Smooth muscle cell (in vitro differentiated cells): Measurements from ENCODE around the gene INO80. TPM values are rescaled to one million over a fixed set of nuclear protein-coding genes. Genes with fewer than 3 reads are reported as not detected.

Source experiments
- DNase-seq: peaks from one replicate; lab custom pipeline; 2025; ENCODE audit not compliant: unreplicated experiment; lab: John Stamatoyannopoulos, UW
- H2AFZ ChIP-seq: fragments of 200-600 bp; sonication (generic); 2 replicates; pipeline ENCODE4 v1.6.0; 2016; ENCODE audit warnings: antibody characterized with exemption, low read depth, mild to moderate bottlenecking
- H3F3A ChIP-seq: fragments of 200-600 bp; sonication (generic); 2 replicates; pipeline ENCODE4 v1.6.0; 2017; ENCODE audit warnings: antibody characterized with exemption, low read depth
- H3K27ac ChIP-seq: fragments of 200-600 bp; sonication (generic); 2 replicates; pipeline ENCODE4 v1.5.1; 2016; ENCODE audit warnings: low read depth, mild to moderate bottlenecking
- H3K27me3 ChIP-seq: fragments of 200-600 bp; sonication (generic); 2 replicates; pipeline ENCODE4 v1.6.1; 2016; ENCODE audit warnings: low read depth, mild to moderate bottlenecking
- H3K36me3 ChIP-seq: fragments of 200-600 bp; sonication (generic); 2 replicates; pipeline ENCODE4 v1.5.1; 2016; ENCODE audit warnings: low read depth
- H3K4me1 ChIP-seq: fragments of 200-600 bp; sonication (generic); 2 replicates; pipeline ENCODE4 v1.5.1; 2016; ENCODE audit warnings: low read depth
- H3K4me2 ChIP-seq: fragments of 200-600 bp; sonication (generic); 2 replicates; pipeline ENCODE4 v1.6.0; 2016; ENCODE audit warnings: mild to moderate bottlenecking
- H3K4me3 ChIP-seq: fragments of 200-600 bp; sonication (generic); 2 replicates; pipeline ENCODE4 v1.5.1; 2016; ENCODE audit warnings: mild to moderate bottlenecking
- H3K79me2 ChIP-seq: fragments of 200-600 bp; sonication (generic); 2 replicates; pipeline ENCODE4 v1.6.0; 2016; ENCODE audit warnings: low read depth, mild to moderate bottlenecking
- H3K9ac ChIP-seq: fragments of 200-600 bp; sonication (generic); 2 replicates; pipeline ENCODE4 v1.6.0; 2016; ENCODE audit warnings: low read depth
- H3K9me3 ChIP-seq: fragments of 200-600 bp; sonication (generic); replicated peaks from 2 replicates; pipeline ENCODE4 v1.5.1; 2016; ENCODE audit warnings: low read depth
- H4K20me1 ChIP-seq: fragments of 200-600 bp; sonication (generic); 2 replicates; pipeline ENCODE4 v1.6.0; 2016; ENCODE audit warnings: low read depth
- WGBS: methylation state at CpG from one replicate; pipeline ENCODE4 v1.1.7; 2016; ENCODE audit warnings: low lambda C conversion rate; 5-methylcytosine and 5-hydroxymethylcytosine counted together
- polyA plus RNA-seq: library from polyadenylated mRNA; unstranded; fragments of >200 nt; fragmentation: Nextera tagmentation; extraction: Ambion mirVana; gene quantifications from 2 replicates; pipeline ENCODE4 v1.2.1, GENCODE V29; 2016
- total RNA-seq: library from RNA; depleted of rRNA; stranded (reverse); fragments of >200 nt; gene quantifications from 2 replicates; pipeline ENCODE4 v1.2.3, GENCODE V29; 2014
- TF ChIP-seq, protein P1 (sequence below): fragments of 200-600 bp; sonication (generic); IDR thresholded peaks from 2 replicates; pipeline ENCODE4 v1.5.1; 2017; ENCODE audit warnings: borderline replicate concordance, mild to moderate bottlenecking, antibody characterized with exemption; ENCODE audit not compliant: insufficient read depth, poor library complexity, severe bottlenecking

The INO80 gene
- total and polyA plus RNA-seq, 2 experiments from 2014 or later: 4.4 to 8.3 TPM

DNA sequence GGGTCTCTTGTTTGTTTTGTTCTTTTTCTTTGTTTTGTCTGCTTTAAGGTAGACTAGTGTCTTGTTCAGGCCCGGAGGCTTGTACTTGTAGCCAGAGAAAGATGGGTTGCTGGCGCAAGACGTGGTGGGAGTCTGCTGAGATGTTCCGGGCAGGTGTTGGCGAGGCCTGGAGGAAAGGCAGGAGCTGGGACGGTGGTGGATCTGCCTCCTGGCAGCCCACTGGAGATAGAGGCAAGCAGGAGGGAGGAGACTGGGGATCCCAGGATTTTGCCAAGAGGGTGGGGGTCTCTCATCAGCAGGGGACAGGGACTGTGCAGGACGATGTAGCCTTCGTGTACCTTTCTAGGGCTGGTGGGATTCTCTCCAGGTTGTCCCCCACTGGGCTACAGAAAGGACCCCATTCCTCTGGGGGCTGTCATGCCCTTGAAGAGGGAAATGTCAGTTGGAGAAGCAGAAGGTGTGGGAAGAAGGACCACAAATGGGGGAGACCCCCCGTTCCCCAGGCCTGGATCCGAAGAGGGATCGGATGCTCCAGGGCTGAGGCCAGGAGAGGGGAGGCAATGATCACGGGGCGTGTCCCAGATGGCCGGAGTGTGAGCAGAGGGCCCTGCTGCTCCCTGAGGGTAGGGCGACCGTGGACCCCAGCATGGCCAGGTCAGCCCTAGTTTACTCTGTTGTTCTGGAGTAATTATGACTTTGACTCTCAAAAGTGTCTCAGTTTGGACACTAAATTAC lies 155.8 kb downstream of the INO80 start:
- H2AFZ ChIP-seq: no peak overlapping the region
- 92% methylated on average over 16 of the region's 16 CpGs for WGBS
- H4K20me1 ChIP-seq: peaks cover 23% of the 10 kb centered on the region
- peaks cover 3% of the 10 kb centered on the region for H3F3A ChIP-seq
- H3K27ac ChIP-seq: no peak overlapping the region
- no peaks in the 10 kb centered on the region for H3K9me3 ChIP-seq
- H3K79me2 ChIP-seq: peaks cover 8% of the 10 kb centered on the region
- no peaks in the 10 kb centered on the region for H3K27me3 ChIP-seq
- no peak overlapping the region for H3K9ac ChIP-seq
- no peaks in the 10 kb centered on the region for H3K36me3 ChIP-seq
- no peak for DNase-seq
- TF ChIP-seq, protein P1, sequence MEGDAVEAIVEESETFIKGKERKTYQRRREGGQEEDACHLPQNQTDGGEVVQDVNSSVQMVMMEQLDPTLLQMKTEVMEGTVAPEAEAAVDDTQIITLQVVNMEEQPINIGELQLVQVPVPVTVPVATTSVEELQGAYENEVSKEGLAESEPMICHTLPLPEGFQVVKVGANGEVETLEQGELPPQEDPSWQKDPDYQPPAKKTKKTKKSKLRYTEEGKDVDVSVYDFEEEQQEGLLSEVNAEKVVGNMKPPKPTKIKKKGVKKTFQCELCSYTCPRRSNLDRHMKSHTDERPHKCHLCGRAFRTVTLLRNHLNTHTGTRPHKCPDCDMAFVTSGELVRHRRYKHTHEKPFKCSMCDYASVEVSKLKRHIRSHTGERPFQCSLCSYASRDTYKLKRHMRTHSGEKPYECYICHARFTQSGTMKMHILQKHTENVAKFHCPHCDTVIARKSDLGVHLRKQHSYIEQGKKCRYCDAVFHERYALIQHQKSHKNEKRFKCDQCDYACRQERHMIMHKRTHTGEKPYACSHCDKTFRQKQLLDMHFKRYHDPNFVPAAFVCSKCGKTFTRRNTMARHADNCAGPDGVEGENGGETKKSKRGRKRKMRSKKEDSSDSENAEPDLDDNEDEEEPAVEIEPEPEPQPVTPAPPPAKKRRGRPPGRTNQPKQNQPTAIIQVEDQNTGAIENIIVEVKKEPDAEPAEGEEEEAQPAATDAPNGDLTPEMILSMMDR: no peak
- H3K4me1 ChIP-seq: peaks cover 6% of the 10 kb centered on the region
- H3K4me2 ChIP-seq: no peak overlapping the region
- H3K4me3 ChIP-seq: no peak overlapping the region

DNA sequence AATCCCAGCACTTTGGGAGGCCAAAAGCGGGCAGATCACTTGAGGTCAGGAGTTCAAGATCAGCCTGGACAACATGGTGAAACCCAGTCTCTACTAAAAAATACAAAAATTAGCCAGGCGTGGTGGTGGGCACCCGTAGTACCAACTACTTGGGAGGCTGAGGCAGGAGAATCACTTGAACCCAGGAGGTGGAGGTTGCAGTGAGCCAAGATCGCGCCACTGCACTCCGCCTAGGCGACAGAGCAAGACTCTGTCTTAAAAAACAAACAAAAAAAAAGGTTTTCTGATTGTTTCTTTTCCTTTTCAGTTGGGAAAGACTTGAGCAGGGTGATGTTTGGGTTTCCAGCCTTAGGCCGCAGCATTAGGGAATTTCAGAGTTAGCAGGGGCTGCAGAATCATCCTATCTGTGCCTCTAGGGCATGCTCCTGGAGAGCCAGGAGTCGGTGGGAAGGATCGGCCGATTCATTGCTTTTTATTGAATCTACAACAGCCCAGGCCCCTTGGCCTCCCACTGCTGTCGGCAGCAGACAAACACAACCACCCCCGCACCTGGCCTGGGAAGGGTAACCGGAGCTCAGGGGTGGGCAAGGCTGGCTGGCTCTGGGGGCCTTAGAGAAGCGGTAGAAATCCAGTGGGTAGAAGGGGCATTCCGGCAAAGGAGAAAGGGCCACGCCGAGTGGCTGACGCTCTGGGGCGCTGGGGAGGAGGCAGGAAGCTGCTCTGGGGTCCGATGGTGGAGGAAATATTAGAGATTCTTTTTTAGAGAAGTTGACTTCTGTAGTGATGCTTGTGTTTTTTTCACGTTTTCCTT lies 156.5 kb downstream of the INO80 start:
- no peaks in the 10 kb centered on the region for H3K27me3 ChIP-seq
- H3K9me3 ChIP-seq: no peaks in the 10 kb centered on the region
- peaks cover 16% of the 10 kb centered on the region for H3K79me2 ChIP-seq
- TF ChIP-seq, protein P1: no peak
- 69% methylated on average over 22 of the region's 22 CpGs for WGBS
- no peaks in the 10 kb centered on the region for H3K36me3 ChIP-seq
- H3K4me1 ChIP-seq: peaks cover 6% of the 10 kb centered on the region
- H3K27ac ChIP-seq: no peak overlapping the region
- H3K9ac ChIP-seq: no peak overlapping the region
- H2AFZ ChIP-seq: no peak overlapping the region
- peaks cover 3% of the 10 kb centered on the region for H3F3A ChIP-seq
- H3K4me3 ChIP-seq: no peak overlapping the region
- no peak for DNase-seq
- no peak overlapping the region for H3K4me2 ChIP-seq
- H4K20me1 ChIP-seq: peaks cover 31% of the 10 kb centered on the region

DNA sequence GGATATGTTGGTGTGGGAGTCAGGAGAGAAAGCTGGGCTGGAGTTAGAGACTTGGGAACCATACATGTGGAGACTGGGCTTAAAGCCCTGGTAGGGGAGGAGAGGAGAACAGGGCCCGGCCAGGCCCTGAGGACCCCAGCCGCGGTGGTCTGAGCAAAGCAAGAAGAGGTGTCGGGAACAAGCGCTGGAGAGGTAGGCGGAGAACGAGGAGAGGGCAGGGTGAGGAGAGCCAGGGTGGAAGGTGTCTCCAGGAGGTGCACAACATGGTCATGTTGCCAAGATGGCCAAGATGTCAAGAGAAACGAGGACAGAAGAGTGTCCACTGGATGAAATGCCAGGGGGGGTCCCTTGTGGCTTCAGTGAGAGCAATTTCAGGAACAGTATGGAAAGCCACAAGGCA lies 157.4 kb downstream of the INO80 start:
- peaks cover 6% of the 10 kb centered on the region for H3K4me1 ChIP-seq
- H3K9ac ChIP-seq: no peak overlapping the region
- H2AFZ ChIP-seq: no peak overlapping the region
- TF ChIP-seq, protein P1: no peak
- peaks cover 24% of the 10 kb centered on the region for H3K79me2 ChIP-seq
- no peaks in the 10 kb centered on the region for H3K27me3 ChIP-seq
- no peaks in the 10 kb centered on the region for H3K36me3 ChIP-seq
- WGBS: 92% methylated on average over 8 of the region's 8 CpGs
- no peak overlapping the region for H3K4me3 ChIP-seq
- H3F3A ChIP-seq: peaks cover 3% of the 10 kb centered on the region
- no peaks in the 10 kb centered on the region for H3K9me3 ChIP-seq
- H4K20me1 ChIP-seq: peaks cover 31% of the 10 kb centered on the region
- no peak for DNase-seq
- no peak overlapping the region for H3K27ac ChIP-seq
- no peak overlapping the region for H3K4me2 ChIP-seq
